ENCODE data around the gene VEGFD. TPM values are rescaled to one million over a fixed set of nuclear protein-coding genes. Genes with fewer than 3 reads are reported as not detected.

The VEGFD gene
- total RNA-seq, 1 donor from 2014 or later = 12.4 TPM

- no peak for ATAC-seq
- no peak for DNase-seq
- intact Hi-C loops (cut with micrococcal nuclease) = no loop called here
These were observed 17.5 kb downstream of the VEGFD start for GRCh38 chrX:15366506-15367352.

GRCh38 chrX:15359701-15360100, 24.5 kb downstream of the VEGFD start:
- DNase-seq = no peak
- peak; percentile 37 for ATAC-seq
- intact Hi-C loops (cut with micrococcal nuclease) = loop anchor here (10.0 kb wide), 1 partner anchor 85 kb away; no protein-coding TSS in a partner anchor

GRCh38 chrX:15358533-15358932, 25.7 kb downstream of the VEGFD start:
- intact Hi-C loops (cut with micrococcal nuclease) = loop anchor here (10.0 kb wide), 1 partner anchor 86 kb away; no protein-coding TSS in a partner anchor
- no peak for ATAC-seq
- DNase-seq = no peak

GRCh38 chrX:15356444-15356843, 27.8 kb downstream of the VEGFD start:
- intact Hi-C loops (cut with micrococcal nuclease) = loop anchor here (10.0 kb wide), 1 partner anchor 88 kb away; no protein-coding TSS in a partner anchor
- ATAC-seq (peak; percentile 68), DNase-seq (no peak)

GRCh38 chrX:15350329-15350996, 33.8 kb downstream of the VEGFD start:
- no peak for ATAC-seq
- intact Hi-C loops (cut with micrococcal nuclease) = loop anchor here (10.0 kb wide), 1 partner anchor 94 kb away; no protein-coding TSS in a partner anchor
- DNase-seq = no peak

- DNase-seq (no peak), ATAC-seq (peak; percentile 92)
- intact Hi-C loops (cut with micrococcal nuclease) = loop anchor here (5.0 kb wide), 1 partner anchor 118 kb away; no protein-coding TSS in a partner anchor
These were observed 35.2 kb downstream of the VEGFD start for GRCh38 chrX:15349046-15349445.

- intact Hi-C loops (cut with micrococcal nuclease) = loop anchor here (5.0 kb wide), 1 partner anchor 121 kb away; no protein-coding TSS in a partner anchor
- DNase-seq (no peak), ATAC-seq (no peak)
These were observed 38.2 kb downstream of the VEGFD start for GRCh38 chrX:15345976-15346375.

- ATAC-seq (no peak), DNase-seq (no peak)
- intact Hi-C loops (cut with micrococcal nuclease) = no loop called here
These were observed 40.1 kb downstream of the VEGFD start for GRCh38 chrX:15344106-15344505.

- intact Hi-C loops (cut with micrococcal nuclease) = no loop called here
- DNase-seq (no peak), ATAC-seq (no peak)
These were observed 41.1 kb downstream of the VEGFD start for GRCh38 chrX:15343075-15343476.

GRCh38 chrX:15340867-15341266, 43.3 kb downstream of the VEGFD start:
- intact Hi-C loops (cut with micrococcal nuclease) = no loop called here
- no peak for DNase-seq
- ATAC-seq = no peak

GRCh38 chrX:15336023-15336413, 48.2 kb downstream of the VEGFD start:
- DNase-seq (no peak), ATAC-seq (no peak)
- intact Hi-C loops (cut with micrococcal nuclease) = no loop called here

- intact Hi-C loops (cut with micrococcal nuclease) = no loop called here
- DNase-seq (peak; percentile 96), ATAC-seq (peak; percentile 99)
These were observed 48.8 kb downstream of the VEGFD start, which contains the start of gene PIGA for GRCh38 chrX:15335135-15336022. PIGA (minus strand) TSS chrX:15335523; CDS start chrX:15331930, 3,593 bp downstream.

- intact Hi-C loops (cut with micrococcal nuclease) = no loop called here
- DNase-seq (no peak), ATAC-seq (no peak)
These were observed 49.7 kb downstream of the VEGFD start for GRCh38 chrX:15334561-15334960.

- intact Hi-C loops (cut with micrococcal nuclease) = no loop called here
- no peak for DNase-seq
- ATAC-seq = no peak
These were observed 55.4 kb downstream of the VEGFD start for GRCh38 chrX:15328821-15329220.

GRCh38 chrX:15328131-15328530, 56.1 kb downstream of the VEGFD start:
- ATAC-seq = no peak
- no peak for DNase-seq
- intact Hi-C loops (cut with micrococcal nuclease) = no loop called here

GRCh38 chrX:15322472-15322871, 61.7 kb downstream of the VEGFD start:
- intact Hi-C loops (cut with micrococcal nuclease) = no loop called here
- no peak for DNase-seq
- no peak for ATAC-seq

- DNase-seq (no peak), ATAC-seq (peak; percentile 27)
- intact Hi-C loops (cut with micrococcal nuclease) = no loop called here
These were observed 62.1 kb downstream of the VEGFD start for GRCh38 chrX:15322072-15322471.

- intact Hi-C loops (cut with micrococcal nuclease) = no loop called here
- DNase-seq = no peak
These were observed 62.8 kb downstream of the VEGFD start for GRCh38 chrX:15321447-15321846.

GRCh38 chrX:15320297-15320696, 63.9 kb downstream of the VEGFD start:
- peak; percentile 56 for ATAC-seq
- intact Hi-C loops (cut with micrococcal nuclease) = no loop called here
- DNase-seq = no peak

More at GRCh38 chrX:15321447-15321846, 62.8 kb downstream of the VEGFD start:
- peak; percentile 18 for ATAC-seq
